ENCODE results near the gene KAT6B. TPM values are rescaled to one million over a fixed set of nuclear protein-coding genes. Genes with fewer than 3 reads are reported as not detected.

Gene KAT6B
- polyA plus RNA-seq, 1 donor from 2014 or later, result 11.5 TPM

DNA sequence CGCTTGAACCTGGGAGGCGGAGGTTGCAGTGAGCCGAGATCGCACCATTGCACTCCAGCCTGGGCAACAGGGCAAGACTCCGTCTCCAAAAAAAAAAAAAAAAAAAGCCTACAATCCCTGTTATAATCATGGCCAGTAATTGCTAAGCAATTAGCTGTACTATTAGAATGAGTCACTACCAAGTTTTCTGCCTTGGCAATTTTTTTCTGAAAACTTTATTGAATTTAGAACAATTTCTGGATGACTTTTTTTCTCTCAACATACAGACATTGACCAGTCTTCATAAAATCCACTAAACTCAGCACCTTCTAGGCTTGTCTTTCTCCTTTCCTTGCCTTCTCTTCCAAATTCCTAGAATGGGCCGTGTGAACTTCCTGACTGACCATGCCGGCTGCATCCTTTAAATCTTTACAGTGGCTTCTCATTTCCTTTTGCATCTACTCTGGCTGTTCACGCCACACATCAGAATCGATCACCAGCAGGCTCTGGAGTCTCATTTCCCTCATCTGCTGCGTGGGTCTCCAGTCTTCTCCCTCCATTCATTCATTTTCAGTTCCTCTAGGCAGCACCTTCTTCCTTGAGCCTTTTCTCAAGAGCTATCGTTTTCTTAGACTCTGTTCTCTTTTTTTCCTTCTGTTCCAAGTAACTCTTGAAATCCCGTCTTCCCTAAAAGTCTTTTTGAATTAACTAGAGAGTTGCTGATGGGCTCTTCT lies 107.9 kb downstream of the KAT6B start:
- no peaks in the 10 kb centered on the region for H3K9me3 ChIP-seq (ENCODE audit: low read length)
- H3K36me3 ChIP-seq (ENCODE audit: insufficient read depth, low read length), result no peaks in the 10 kb centered on the region
- H3K27me3 ChIP-seq (ENCODE audit: insufficient read depth, low read depth, low read length), result no peaks in the 10 kb centered on the region
- H3K4me2 ChIP-seq (ENCODE audit: low read length), result no peak overlapping the region
- H3K4me3 ChIP-seq (ENCODE audit: low read length), result no peak overlapping the region
- no peaks in the 10 kb centered on the region for H4K20me1 ChIP-seq (ENCODE audit: insufficient read depth)
- H3K79me2 ChIP-seq (replicated peaks; ENCODE audit: insufficient read depth, low read length), result peaks cover 19% of the 10 kb centered on the region
- TF ChIP-seq TAF1 (IDR thresholded peaks at IDR 0.05; ENCODE audit: low read depth) (no peak), SMC3 (conservative IDR thresholded peaks at IDR 0.05; ENCODE audit: poor library complexity) (no peak), MXI1 (conservative IDR thresholded peaks at IDR 0.05; ENCODE audit: poor library complexity, severe bottlenecking) (no peak)
- H3K9me2 ChIP-seq (ENCODE audit: insufficient read depth, low read length), result no peaks in the 10 kb centered on the region
- H2AFZ ChIP-seq (ENCODE audit: low read depth, low read length), result no peak overlapping the region
- H3K27ac ChIP-seq (ENCODE audit: low read length), result no peak overlapping the region
- H3K9ac ChIP-seq (ENCODE audit: low read length), result no peak overlapping the region
- H3F3A ChIP-seq (ENCODE audit: insufficient read depth, low read length, poor library complexity, severe bottlenecking), result no peaks in the 10 kb centered on the region

DNA sequence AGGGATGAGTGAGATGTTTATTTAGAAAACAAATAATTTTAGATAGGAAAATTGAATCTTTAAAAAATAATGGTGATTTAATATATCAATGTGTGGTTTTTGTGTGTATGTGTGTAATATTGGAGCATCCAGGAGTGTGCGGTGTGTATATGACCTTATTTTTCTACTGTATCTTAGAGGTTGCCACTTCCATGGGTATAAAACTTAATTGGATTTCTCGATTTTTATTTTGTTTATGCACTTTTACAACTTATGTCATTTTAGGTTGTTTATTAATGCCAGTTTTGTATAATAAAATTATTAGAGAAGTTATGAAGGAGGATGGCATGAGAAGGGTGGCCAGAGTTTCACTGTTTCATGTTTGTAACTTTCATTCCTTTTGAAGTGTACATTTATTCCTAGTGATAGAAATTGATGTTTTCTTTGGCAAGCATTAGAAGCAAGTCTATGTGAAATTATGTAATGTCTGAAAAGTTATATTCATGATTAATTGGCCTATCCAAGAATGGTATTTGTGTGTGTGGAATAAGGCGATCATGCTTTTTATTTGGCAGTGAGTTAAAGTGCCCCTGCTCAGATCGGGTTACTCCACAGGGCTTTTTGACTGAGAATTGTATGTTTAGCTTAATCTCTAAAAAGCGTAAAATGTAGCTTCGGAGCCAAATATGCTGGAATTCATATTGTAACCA lies 110.3 kb downstream of the KAT6B start:
- Histone ChIP-seq H4K20me1 (ENCODE audit: insufficient read depth) (no peaks in the 10 kb centered on the region), H3F3A (ENCODE audit: insufficient read depth, low read length, poor library complexity, severe bottlenecking) (no peaks in the 10 kb centered on the region), H3K4me2 (ENCODE audit: low read length) (no peak overlapping the region), H2AFZ (ENCODE audit: low read depth, low read length) (no peak overlapping the region), H3K27ac (ENCODE audit: low read length) (no peak overlapping the region), H3K79me2 (replicated peaks; ENCODE audit: insufficient read depth, low read length) (peaks cover 20% of the 10 kb centered on the region), H3K36me3 (ENCODE audit: insufficient read depth, low read length) (no peaks in the 10 kb centered on the region), H3K9ac (ENCODE audit: low read length) (no peak overlapping the region), H3K9me3 (ENCODE audit: low read length) (no peaks in the 10 kb centered on the region), H3K27me3 (ENCODE audit: insufficient read depth, low read depth, low read length) (no peaks in the 10 kb centered on the region), H3K9me2 (ENCODE audit: insufficient read depth, low read length) (no peaks in the 10 kb centered on the region), H3K4me3 (ENCODE audit: low read length) (no peak overlapping the region)
- no peak for TF ChIP-seq POLR2AphosphoS5 (IDR thresholded peaks at IDR 0.05)
- no peak for TF ChIP-seq EP300 (conservative IDR thresholded peaks at IDR 0.05; ENCODE audit: poor library complexity, severe bottlenecking)
- TF ChIP-seq EZH2 (IDR thresholded peaks at IDR 0.05; ENCODE audit: borderline replicate concordance, insufficient read depth, low read length, poor library complexity, severe bottlenecking), result no peak
- no peak for TF ChIP-seq SMC3 (conservative IDR thresholded peaks at IDR 0.05; ENCODE audit: poor library complexity)
- TF ChIP-seq, protein P1, sequence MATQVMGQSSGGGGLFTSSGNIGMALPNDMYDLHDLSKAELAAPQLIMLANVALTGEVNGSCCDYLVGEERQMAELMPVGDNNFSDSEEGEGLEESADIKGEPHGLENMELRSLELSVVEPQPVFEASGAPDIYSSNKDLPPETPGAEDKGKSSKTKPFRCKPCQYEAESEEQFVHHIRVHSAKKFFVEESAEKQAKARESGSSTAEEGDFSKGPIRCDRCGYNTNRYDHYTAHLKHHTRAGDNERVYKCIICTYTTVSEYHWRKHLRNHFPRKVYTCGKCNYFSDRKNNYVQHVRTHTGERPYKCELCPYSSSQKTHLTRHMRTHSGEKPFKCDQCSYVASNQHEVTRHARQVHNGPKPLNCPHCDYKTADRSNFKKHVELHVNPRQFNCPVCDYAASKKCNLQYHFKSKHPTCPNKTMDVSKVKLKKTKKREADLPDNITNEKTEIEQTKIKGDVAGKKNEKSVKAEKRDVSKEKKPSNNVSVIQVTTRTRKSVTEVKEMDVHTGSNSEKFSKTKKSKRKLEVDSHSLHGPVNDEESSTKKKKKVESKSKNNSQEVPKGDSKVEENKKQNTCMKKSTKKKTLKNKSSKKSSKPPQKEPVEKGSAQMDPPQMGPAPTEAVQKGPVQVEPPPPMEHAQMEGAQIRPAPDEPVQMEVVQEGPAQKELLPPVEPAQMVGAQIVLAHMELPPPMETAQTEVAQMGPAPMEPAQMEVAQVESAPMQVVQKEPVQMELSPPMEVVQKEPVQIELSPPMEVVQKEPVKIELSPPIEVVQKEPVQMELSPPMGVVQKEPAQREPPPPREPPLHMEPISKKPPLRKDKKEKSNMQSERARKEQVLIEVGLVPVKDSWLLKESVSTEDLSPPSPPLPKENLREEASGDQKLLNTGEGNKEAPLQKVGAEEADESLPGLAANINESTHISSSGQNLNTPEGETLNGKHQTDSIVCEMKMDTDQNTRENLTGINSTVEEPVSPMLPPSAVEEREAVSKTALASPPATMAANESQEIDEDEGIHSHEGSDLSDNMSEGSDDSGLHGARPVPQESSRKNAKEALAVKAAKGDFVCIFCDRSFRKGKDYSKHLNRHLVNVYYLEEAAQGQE (IDR thresholded peaks at IDR 0.05; ENCODE audit: borderline replicate concordance), result no peak
- no peak for TF ChIP-seq TAF1 (IDR thresholded peaks at IDR 0.05; ENCODE audit: low read depth)
- TF ChIP-seq MXI1 (conservative IDR thresholded peaks at IDR 0.05; ENCODE audit: poor library complexity, severe bottlenecking), result no peak
- TF ChIP-seq RAD21 (conservative IDR thresholded peaks at IDR 0.05), result no peak
- TF ChIP-seq, protein P2, sequence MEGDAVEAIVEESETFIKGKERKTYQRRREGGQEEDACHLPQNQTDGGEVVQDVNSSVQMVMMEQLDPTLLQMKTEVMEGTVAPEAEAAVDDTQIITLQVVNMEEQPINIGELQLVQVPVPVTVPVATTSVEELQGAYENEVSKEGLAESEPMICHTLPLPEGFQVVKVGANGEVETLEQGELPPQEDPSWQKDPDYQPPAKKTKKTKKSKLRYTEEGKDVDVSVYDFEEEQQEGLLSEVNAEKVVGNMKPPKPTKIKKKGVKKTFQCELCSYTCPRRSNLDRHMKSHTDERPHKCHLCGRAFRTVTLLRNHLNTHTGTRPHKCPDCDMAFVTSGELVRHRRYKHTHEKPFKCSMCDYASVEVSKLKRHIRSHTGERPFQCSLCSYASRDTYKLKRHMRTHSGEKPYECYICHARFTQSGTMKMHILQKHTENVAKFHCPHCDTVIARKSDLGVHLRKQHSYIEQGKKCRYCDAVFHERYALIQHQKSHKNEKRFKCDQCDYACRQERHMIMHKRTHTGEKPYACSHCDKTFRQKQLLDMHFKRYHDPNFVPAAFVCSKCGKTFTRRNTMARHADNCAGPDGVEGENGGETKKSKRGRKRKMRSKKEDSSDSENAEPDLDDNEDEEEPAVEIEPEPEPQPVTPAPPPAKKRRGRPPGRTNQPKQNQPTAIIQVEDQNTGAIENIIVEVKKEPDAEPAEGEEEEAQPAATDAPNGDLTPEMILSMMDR (IDR thresholded peaks at IDR 0.05; ENCODE audit: poor library complexity, severe bottlenecking), result no peak
